ENCODE results near the gene CALY.

CALY gene

GRCh38 chr10:133308421-133309099, 28.1 kb downstream of the CALY start, which contains the start of the genes TUBGCP2 and ZNF511:
TSS of gene TUBGCP2 (minus strand) at chr10:133308872. CDS start at chr10:133302941, 5,931 bp downstream.
TSS of gene ZNF511 (plus strand) at chr10:133308914. CDS start at chr10:133308944, 30 bp downstream.
- Histone ChIP-seq H3K27me3 (ENCODE audit: insufficient read depth, low read length) (no peaks in the 10 kb centered on the region), H3K9ac (ENCODE audit: low read length) (peak within 1 kb of the TSS; percentile 97), H3K4me2 (ENCODE audit: low read length) (peak within 1 kb of the TSS; percentile 88), H3K4me1 (ENCODE audit: control insufficient read depth in 1 of 2, insufficient read depth in 2 of 2, low read length in 2 of 2) (peaks cover 4 to 10% of the 10 kb centered on the region in 2 experiments), H3K18ac (ENCODE audit: low read length) (peak within 1 kb of the TSS; percentile 83), H3K79me2 (ENCODE audit: control insufficient read depth, insufficient read depth, low read length, poor library complexity) (peaks cover 5% of the 10 kb centered on the region), H2BK12ac (ENCODE audit: low read length) (no peak within 1 kb of the TSS), H4K8ac (ENCODE audit: low read depth, low read length) (peak within 1 kb of the TSS; percentile 97), H3K9me3 (ENCODE audit: insufficient read depth, low read depth, low read length) (peaks cover 5% of the 10 kb centered on the region), H3K27ac (ENCODE audit: low read depth, low read length) (peak within 1 kb of the TSS; percentile 90), H3K36me3 (ENCODE audit: control insufficient read depth in 1 of 2, insufficient read depth in 2 of 2, low read length in 2 of 2) (peaks cover 16 to 22% of the 10 kb centered on the region in 2 experiments), H2AFZ (ENCODE audit: insufficient read depth, low read length, poor library complexity) (peak within 1 kb of the TSS; percentile 76), H3K14ac (ENCODE audit: low read length) (peak within 1 kb of the TSS; percentile 93), H3K4ac (ENCODE audit: low read depth, low read length) (peak within 1 kb of the TSS; percentile 84), H3K79me1 (ENCODE audit: low read length) (peaks cover 7% of the 10 kb centered on the region), H3K23ac (ENCODE audit: low read length) (no peak within 1 kb of the TSS), H4K12ac (ENCODE audit: low read depth, low read length) (peak within 1 kb of the TSS; percentile 95), H4K91ac (ENCODE audit: low read depth, low read length) (peak within 1 kb of the TSS; percentile 91), H2BK5ac (ENCODE audit: low read depth, low read length, poor library complexity) (peak within 1 kb of the TSS; percentile 79), H3K4me3 (ENCODE audit: low read depth, low read length) (peak within 1 kb of the TSS; percentile 98), H2AK5ac (ENCODE audit: low read length) (no peak within 1 kb of the TSS), H2BK120ac (ENCODE audit: insufficient read depth, low read length, poor library complexity) (peak within 1 kb of the TSS; percentile 90)
- peak; percentile 75 to 85 for DNase-seq
- no CpG with 5 or more reads among the region's 89 CpGs for WGBS (ENCODE audit: extremely low coverage, insufficient coverage, insufficient read length)

- peaks cover 5% of the 10 kb centered on the region for H3K79me2 ChIP-seq (ENCODE audit: control insufficient read depth, insufficient read depth, low read length, poor library complexity)
Measured at GRCh38 chr10:133307776-133308420, 28.8 kb downstream of the CALY start.

GRCh38 chr10:133306941-133307379, 29.7 kb downstream of the CALY start:
- H4K8ac ChIP-seq (ENCODE audit: low read depth, low read length): no peak overlapping the region
- H3K4me3 ChIP-seq (ENCODE audit: low read depth, low read length): no peak overlapping the region
- peak overlapping the region; percentile 54 for H3K18ac ChIP-seq (ENCODE audit: low read length)
- no peak overlapping the region for H4K12ac ChIP-seq (ENCODE audit: low read depth, low read length)
- WGBS (ENCODE audit: extremely low coverage, insufficient coverage, insufficient read length): no CpG with 5 or more reads among the region's 17 CpGs
- H2AK5ac ChIP-seq (ENCODE audit: low read length): no peak overlapping the region
- H2AFZ ChIP-seq (ENCODE audit: insufficient read depth, low read length, poor library complexity): no peak overlapping the region
- no peaks in the 10 kb centered on the region for H3K27me3 ChIP-seq (ENCODE audit: insufficient read depth, low read length)
- H3K36me3 ChIP-seq (ENCODE audit: control insufficient read depth in 1 of 2, insufficient read depth in 2 of 2, low read length in 2 of 2): peaks cover 22 to 23% of the 10 kb centered on the region in 2 experiments
- no peak overlapping the region for H4K91ac ChIP-seq (ENCODE audit: low read depth, low read length)
- H3K14ac ChIP-seq (ENCODE audit: low read length): no peak overlapping the region
- H2BK5ac ChIP-seq (ENCODE audit: low read depth, low read length, poor library complexity): no peak overlapping the region
- H3K4me1 ChIP-seq (ENCODE audit: control insufficient read depth in 1 of 2, insufficient read depth in 2 of 2, low read length in 2 of 2): peaks cover 4 to 10% of the 10 kb centered on the region in 2 experiments
- H3K27ac ChIP-seq (ENCODE audit: low read depth, low read length): no peak overlapping the region
- no peak overlapping the region for H3K23ac ChIP-seq (ENCODE audit: low read length)
- peak overlapping the region; percentile 61 for H3K4ac ChIP-seq (ENCODE audit: low read depth, low read length)
- peaks cover 7% of the 10 kb centered on the region for H3K79me1 ChIP-seq (ENCODE audit: low read length)
- H3K9me3 ChIP-seq (ENCODE audit: insufficient read depth, low read depth, low read length): peaks cover 5% of the 10 kb centered on the region
- no peak overlapping the region for H2BK120ac ChIP-seq (ENCODE audit: insufficient read depth, low read length, poor library complexity)
- H3K4me2 ChIP-seq (ENCODE audit: low read length): no peak overlapping the region
- H3K9ac ChIP-seq (ENCODE audit: low read length): no peak overlapping the region
- no peak overlapping the region for H2BK12ac ChIP-seq (ENCODE audit: low read length)
- peaks cover 5% of the 10 kb centered on the region for H3K79me2 ChIP-seq (ENCODE audit: control insufficient read depth, insufficient read depth, low read length, poor library complexity)
- DNase-seq: no peak

More at GRCh38 chr10:133307776-133308420, 28.8 kb downstream of the CALY start:
- H3K4me3 ChIP-seq (ENCODE audit: low read depth, low read length): peak overlapping the region; percentile 98
- peak overlapping the region; percentile 67 for H4K12ac ChIP-seq (ENCODE audit: low read depth, low read length)
- peak overlapping the region; percentile 76 for H2AFZ ChIP-seq (ENCODE audit: insufficient read depth, low read length, poor library complexity)
- no CpG with 5 or more reads among the region's 25 CpGs for WGBS (ENCODE audit: extremely low coverage, insufficient coverage, insufficient read length)
- H3K9me3 ChIP-seq (ENCODE audit: insufficient read depth, low read depth, low read length): peaks cover 5% of the 10 kb centered on the region
- peaks cover 4 to 10% of the 10 kb centered on the region in 2 experiments for H3K4me1 ChIP-seq (ENCODE audit: control insufficient read depth in 1 of 2, insufficient read depth in 2 of 2, low read length in 2 of 2)
- H2BK120ac ChIP-seq (ENCODE audit: insufficient read depth, low read length, poor library complexity): peak overlapping the region; percentile 80
- peaks cover 7% of the 10 kb centered on the region for H3K79me1 ChIP-seq (ENCODE audit: low read length)
- peak overlapping the region; percentile 4 for H3K18ac ChIP-seq (ENCODE audit: low read length)
- H3K27ac ChIP-seq (ENCODE audit: low read depth, low read length): no peak overlapping the region
- H3K27me3 ChIP-seq (ENCODE audit: insufficient read depth, low read length): no peaks in the 10 kb centered on the region
- H3K4me2 ChIP-seq (ENCODE audit: low read length): peak overlapping the region; percentile 88
- no peak overlapping the region for H2BK12ac ChIP-seq (ENCODE audit: low read length)
- peak overlapping the region; percentile 5 for H4K8ac ChIP-seq (ENCODE audit: low read depth, low read length)
- peak overlapping the region; percentile 91 for H4K91ac ChIP-seq (ENCODE audit: low read depth, low read length)
- no peak overlapping the region for H2BK5ac ChIP-seq (ENCODE audit: low read depth, low read length, poor library complexity)
- H3K23ac ChIP-seq (ENCODE audit: low read length): no peak overlapping the region
- no peak overlapping the region for H2AK5ac ChIP-seq (ENCODE audit: low read length)
- peak overlapping the region; percentile 84 for H3K4ac ChIP-seq (ENCODE audit: low read depth, low read length)
- peak overlapping the region; percentile 97 for H3K9ac ChIP-seq (ENCODE audit: low read length)
- peaks cover 19 to 21% of the 10 kb centered on the region in 2 experiments for H3K36me3 ChIP-seq (ENCODE audit: control insufficient read depth in 1 of 2, insufficient read depth in 2 of 2, low read length in 2 of 2)
- peak; percentile 86 to 95 for DNase-seq
- peak overlapping the region; percentile 84 for H3K14ac ChIP-seq (ENCODE audit: low read length)

GRCh38 chr10:133306097-133306476, 30.6 kb downstream of the CALY start:
- H3K14ac ChIP-seq (ENCODE audit: low read length): no peak overlapping the region
- no peak overlapping the region for H3K18ac ChIP-seq (ENCODE audit: low read length)
- no peak overlapping the region for H2BK12ac ChIP-seq (ENCODE audit: low read length)
- H2BK5ac ChIP-seq (ENCODE audit: low read depth, low read length, poor library complexity): no peak overlapping the region
- H3K27me3 ChIP-seq (ENCODE audit: insufficient read depth, low read length): no peaks in the 10 kb centered on the region
- H2AFZ ChIP-seq (ENCODE audit: insufficient read depth, low read length, poor library complexity): no peak overlapping the region
- peaks cover 22 to 23% of the 10 kb centered on the region in 2 experiments for H3K36me3 ChIP-seq (ENCODE audit: control insufficient read depth in 1 of 2, insufficient read depth in 2 of 2, low read length in 2 of 2)
- H4K12ac ChIP-seq (ENCODE audit: low read depth, low read length): no peak overlapping the region
- H2AK5ac ChIP-seq (ENCODE audit: low read length): no peak overlapping the region
- no peak overlapping the region for H4K91ac ChIP-seq (ENCODE audit: low read depth, low read length)
- H3K9me3 ChIP-seq (ENCODE audit: insufficient read depth, low read depth, low read length): peaks cover 5% of the 10 kb centered on the region
- H2BK120ac ChIP-seq (ENCODE audit: insufficient read depth, low read length, poor library complexity): no peak overlapping the region
- peaks cover 5% of the 10 kb centered on the region for H3K79me2 ChIP-seq (ENCODE audit: control insufficient read depth, insufficient read depth, low read length, poor library complexity)
- no peak overlapping the region for H3K27ac ChIP-seq (ENCODE audit: low read depth, low read length)
- H3K4me3 ChIP-seq (ENCODE audit: low read depth, low read length): no peak overlapping the region
- H3K4ac ChIP-seq (ENCODE audit: low read depth, low read length): no peak overlapping the region
- WGBS (ENCODE audit: extremely low coverage, insufficient coverage, insufficient read length): no CpG with 5 or more reads among the region's 5 CpGs
- peaks cover 4 to 10% of the 10 kb centered on the region in 2 experiments for H3K4me1 ChIP-seq (ENCODE audit: control insufficient read depth in 1 of 2, insufficient read depth in 2 of 2, low read length in 2 of 2)
- no peak overlapping the region for H3K9ac ChIP-seq (ENCODE audit: low read length)
- DNase-seq: no peak
- H3K4me2 ChIP-seq (ENCODE audit: low read length): no peak overlapping the region
- no peak overlapping the region for H3K23ac ChIP-seq (ENCODE audit: low read length)
- H4K8ac ChIP-seq (ENCODE audit: low read depth, low read length): no peak overlapping the region
- peaks cover 7% of the 10 kb centered on the region for H3K79me1 ChIP-seq (ENCODE audit: low read length)
